ENCODE data around the gene STAC3. TPM values are rescaled to one million over a fixed set of nuclear protein-coding genes. Genes with fewer than 3 reads are reported as not detected.

The STAC3 gene
- total RNA-seq, 1 donor from 2014 or later, result 4.6 TPM

DNA sequence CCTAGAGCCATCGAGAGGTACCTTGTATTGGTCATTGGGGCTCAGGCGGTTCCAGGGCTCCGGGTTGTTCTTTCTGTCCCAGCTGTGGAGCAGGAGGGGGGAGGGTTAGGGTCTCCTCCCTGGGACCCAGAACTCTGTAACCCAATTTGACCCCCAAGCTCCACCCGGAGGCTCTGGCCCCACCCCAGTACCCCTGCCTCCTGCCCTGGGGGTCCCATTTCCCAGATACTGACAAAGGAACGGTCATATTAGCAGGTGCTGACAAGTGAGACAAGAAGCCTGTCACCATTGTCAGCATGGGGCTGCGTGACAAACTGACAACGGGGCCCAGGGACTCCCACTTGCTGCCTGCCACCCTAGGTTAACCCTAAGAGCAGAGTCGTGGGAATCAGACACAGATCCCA is 15.3 kb downstream of the STAC3 start:
- peak overlapping the region; percentile 96 for H3K27ac Mint-ChIP-seq
- CTCF ChIA-PET, result interaction anchor here (9.0 to 20.9 kb wide), 2 partner anchors 11 to 20 kb away, joined by 113 to 390 read pairs; partner anchors contain the start of gene NXPH4
- TF ChIP-seq CTCF (IDR thresholded peaks at IDR 0.05), result no peak
- no peak for ATAC-seq (ENCODE audit: low read depth)
- peaks cover 44% of the 10 kb centered on the region for H3K36me3 Mint-ChIP-seq (ENCODE audit: low read depth)
- H3K4me1 Mint-ChIP-seq, result peaks cover 92% of the 10 kb centered on the region
- DNase-seq, result no peak
- POLR2A ChIA-PET, result interaction anchor here (9.0 kb wide), 2 partner anchors 9 to 20 kb away, joined by 175 to 268 read pairs; partner anchors contain the start of genes NXPH4 and SHMT2
- H3K9me3 Mint-ChIP-seq, result no peaks in the 10 kb centered on the region
- intact Hi-C loops (cut with micrococcal nuclease), result no loop called here
- H3K4me3 Mint-ChIP-seq, result no peak overlapping the region
- peaks cover 8% of the 10 kb centered on the region for H3K27me3 Mint-ChIP-seq

DNA sequence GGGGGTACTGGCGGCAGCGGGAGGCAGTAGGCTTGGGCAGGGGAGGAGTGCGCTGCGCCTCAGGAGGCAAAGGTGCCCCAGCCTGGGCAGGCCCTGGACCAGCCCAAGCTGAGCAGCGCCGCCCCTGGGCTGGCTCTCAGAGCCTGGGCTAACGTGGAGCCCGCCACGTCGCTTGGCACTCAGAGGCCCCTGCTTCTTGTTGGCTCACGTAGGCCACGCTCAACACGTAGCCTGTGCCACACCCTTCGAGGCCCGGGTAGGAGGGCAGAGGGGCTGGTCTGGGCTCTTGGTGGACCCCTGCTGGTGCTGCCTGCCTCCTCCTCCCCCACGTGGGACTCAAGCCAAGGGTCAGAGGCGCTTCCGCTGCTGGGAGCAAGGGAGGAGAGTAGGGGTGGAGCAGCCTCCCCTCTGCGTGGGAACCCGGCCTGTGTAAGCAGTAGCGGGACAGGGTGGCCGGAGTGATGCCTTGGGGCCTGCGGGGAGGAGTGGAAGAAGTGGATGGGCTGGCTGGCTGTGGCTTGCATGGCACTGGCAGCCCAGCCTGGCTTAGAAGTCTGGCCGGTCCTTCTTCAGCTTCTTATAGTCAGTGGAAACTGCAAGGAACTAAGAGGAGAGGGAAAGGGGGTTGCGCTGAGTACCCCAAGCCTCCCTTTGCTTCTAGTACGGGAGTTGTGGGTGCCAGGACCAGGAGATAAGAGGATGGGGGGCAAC is 15.8 kb downstream of the STAC3 start:
- POLR2A ChIA-PET, result interaction anchor here (9.0 kb wide), 2 partner anchors 9 to 20 kb away, joined by 175 to 268 read pairs; partner anchors contain the start of genes NXPH4 and SHMT2

GRCh38 chr12:57234571-57235016 is 16.4 kb downstream of the STAC3 start:
- peak overlapping the region; percentile 80 for H3K4me3 Mint-ChIP-seq
- H3K9me3 Mint-ChIP-seq, result no peaks in the 10 kb centered on the region
- DNase-seq (peak; percentile 60), ATAC-seq (ENCODE audit: low read depth) (peak; percentile 49)
- peaks cover 51% of the 10 kb centered on the region for H3K36me3 Mint-ChIP-seq (ENCODE audit: low read depth)
- H3K27me3 Mint-ChIP-seq, result peaks cover 8% of the 10 kb centered on the region
- H3K4me1 Mint-ChIP-seq, result peaks cover 93% of the 10 kb centered on the region
- POLR2A ChIA-PET, result interaction anchor here (0.9 to 1.2 kb wide), 2 partner anchors 21 to 123 kb away, joined by 3 to 4 read pairs; partner anchors contain the start of gene STAT6
- intact Hi-C loops (cut with micrococcal nuclease), result loop anchor here (1.0 kb wide), 1 partner anchor 8 kb away; no protein-coding TSS in a partner anchor
- H3K27ac Mint-ChIP-seq, result peak overlapping the region; percentile 96
- no peak for TF ChIP-seq CTCF (IDR thresholded peaks at IDR 0.05)
- CTCF ChIA-PET, result interaction anchor here (2.4 to 20.9 kb wide), 2 partner anchors 8 to 19 kb away, joined by 9 to 390 read pairs; partner anchors contain the start of gene NXPH4

More for the DNA sequence above, 15.8 kb downstream of the STAC3 start:
- Mint-ChIP-seq H3K27me3 (peaks cover 8% of the 10 kb centered on the region), H3K36me3 (ENCODE audit: low read depth) (peaks cover 45% of the 10 kb centered on the region), H3K4me3 (peak overlapping the region; percentile 80), H3K9me3 (no peaks in the 10 kb centered on the region), H3K27ac (peak overlapping the region; percentile 96), H3K4me1 (peaks cover 92% of the 10 kb centered on the region)
- no peak for TF ChIP-seq CTCF (IDR thresholded peaks at IDR 0.05)
- ATAC-seq (ENCODE audit: low read depth), result peak; percentile 33
- CTCF ChIA-PET, result interaction anchor here (9.0 to 20.9 kb wide), 2 partner anchors 11 to 19 kb away, joined by 113 to 390 read pairs; partner anchors contain the start of gene NXPH4
- intact Hi-C loops (cut with micrococcal nuclease), result no loop called here
- DNase-seq, result no peak

DNA sequence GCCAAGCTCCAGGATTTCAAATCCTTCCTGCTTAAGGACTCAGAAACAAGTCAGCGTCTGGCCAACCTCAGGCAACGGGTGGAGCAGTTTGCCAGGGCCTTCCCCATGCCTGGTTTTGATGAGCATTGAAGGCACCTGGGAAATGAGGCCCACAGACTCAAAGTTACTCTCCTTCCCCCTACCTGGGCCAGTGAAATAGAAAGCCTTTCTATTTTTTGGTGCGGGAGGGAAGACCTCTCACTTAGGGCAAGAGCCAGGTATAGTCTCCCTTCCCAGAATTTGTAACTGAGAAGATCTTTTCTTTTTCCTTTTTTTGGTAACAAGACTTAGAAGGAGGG is 16.8 kb downstream of the STAC3 start:
- H3K4me3 Mint-ChIP-seq, result peak overlapping the region; percentile 80
- POLR2A ChIA-PET, result interaction anchor here (0.9 to 1.3 kb wide), 3 partner anchors 8 to 123 kb away, joined by 3 to 4 read pairs (median 4); partner anchors contain the start of gene STAT6
- peaks cover 93% of the 10 kb centered on the region for H3K4me1 Mint-ChIP-seq

More for the DNA sequence above, 16.8 kb downstream of the STAC3 start:
- Mint-ChIP-seq H3K9me3 (no peaks in the 10 kb centered on the region), H3K36me3 (ENCODE audit: low read depth) (peaks cover 54% of the 10 kb centered on the region), H3K27ac (peak overlapping the region; percentile 96), H3K27me3 (peaks cover 8% of the 10 kb centered on the region)
- CTCF ChIA-PET, result interaction anchor here (2.4 to 20.9 kb wide), 2 partner anchors 9 to 18 kb away, joined by 9 to 390 read pairs; partner anchors contain the start of gene NXPH4
- intact Hi-C loops (cut with micrococcal nuclease), result loop anchor here (1.0 kb wide), 1 partner anchor 8 kb away; no protein-coding TSS in a partner anchor
- DNase-seq (no peak), ATAC-seq (ENCODE audit: low read depth) (no peak)
- TF ChIP-seq CTCF (IDR thresholded peaks at IDR 0.05), result no peak
